ENCODE data around the gene FRAS1.
"Not testable (repeated sequence)": the region's sequence is repeated elsewhere in the genome, so short reads cannot be mapped to it uniquely, and the experiment has no call there.

The FRAS1 gene

DNA sequence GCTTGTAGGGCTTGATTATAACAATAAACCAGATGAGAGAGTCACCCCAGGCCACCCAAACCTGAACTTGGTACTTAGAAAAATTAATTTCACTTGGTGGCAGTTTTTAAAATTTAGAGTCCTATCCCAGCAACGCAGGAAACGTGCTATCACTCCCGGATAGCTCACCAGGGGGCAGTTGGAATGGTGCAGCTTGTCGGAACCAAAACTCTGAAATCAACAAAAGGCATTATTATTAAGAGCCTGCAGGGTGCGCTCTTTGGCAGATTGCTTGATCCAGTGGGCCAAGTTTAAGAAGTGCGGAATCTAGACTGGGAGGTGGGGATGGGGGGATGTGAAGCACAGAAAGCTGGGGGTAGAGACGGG, 2.4 kb downstream of the FRAS1 start:
- DNase-seq, result no peak

DNA sequence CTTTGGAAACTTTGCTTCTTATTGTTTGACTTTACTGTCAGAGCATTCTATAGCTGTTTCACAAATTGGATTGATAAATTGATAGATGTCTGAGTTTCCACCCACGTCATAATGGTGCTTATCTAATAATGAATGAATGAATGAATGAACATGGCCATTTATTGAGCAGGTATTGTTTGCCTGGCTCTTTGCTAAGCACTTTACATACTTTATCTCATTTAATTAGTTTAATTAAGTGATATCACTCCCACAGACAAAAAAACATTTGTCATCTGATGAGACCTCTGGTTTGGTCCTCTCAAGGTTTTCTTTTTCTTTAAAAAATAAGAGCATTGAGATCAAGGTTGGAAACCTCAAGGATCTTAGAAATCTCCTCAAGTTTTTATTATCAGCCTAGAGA, 2.8 kb downstream of the FRAS1 start:
- DNase-seq, result no peak

DNA sequence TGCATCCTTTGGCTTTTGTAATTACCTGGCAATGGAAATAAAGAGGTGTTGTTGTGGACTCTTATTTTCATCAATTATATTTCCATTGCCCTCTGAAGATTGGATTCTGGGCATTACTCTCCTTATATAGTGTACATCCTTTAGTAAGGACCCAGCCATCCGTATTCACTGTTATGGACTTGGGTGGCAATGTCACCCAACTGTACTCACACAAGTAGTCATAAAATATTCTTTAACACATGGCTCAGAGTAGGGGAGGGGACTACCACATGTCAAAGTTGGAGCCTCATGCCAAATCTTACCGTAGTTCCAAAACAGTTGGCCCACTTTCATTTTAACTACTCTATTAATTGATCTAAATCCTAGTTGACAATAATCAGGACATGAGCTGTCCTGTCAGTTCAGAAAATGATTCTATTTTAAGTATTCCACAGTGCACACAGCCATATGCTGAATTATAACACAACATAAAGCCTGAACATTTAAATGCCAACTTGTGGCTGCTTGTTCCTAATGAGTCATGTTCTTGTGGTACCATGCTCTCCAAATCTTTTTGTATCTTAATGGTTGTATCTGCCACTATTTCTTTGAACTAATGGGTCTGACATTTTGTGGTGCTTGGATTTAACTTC, 4.9 kb downstream of the FRAS1 start:
- no peak for DNase-seq

DNA sequence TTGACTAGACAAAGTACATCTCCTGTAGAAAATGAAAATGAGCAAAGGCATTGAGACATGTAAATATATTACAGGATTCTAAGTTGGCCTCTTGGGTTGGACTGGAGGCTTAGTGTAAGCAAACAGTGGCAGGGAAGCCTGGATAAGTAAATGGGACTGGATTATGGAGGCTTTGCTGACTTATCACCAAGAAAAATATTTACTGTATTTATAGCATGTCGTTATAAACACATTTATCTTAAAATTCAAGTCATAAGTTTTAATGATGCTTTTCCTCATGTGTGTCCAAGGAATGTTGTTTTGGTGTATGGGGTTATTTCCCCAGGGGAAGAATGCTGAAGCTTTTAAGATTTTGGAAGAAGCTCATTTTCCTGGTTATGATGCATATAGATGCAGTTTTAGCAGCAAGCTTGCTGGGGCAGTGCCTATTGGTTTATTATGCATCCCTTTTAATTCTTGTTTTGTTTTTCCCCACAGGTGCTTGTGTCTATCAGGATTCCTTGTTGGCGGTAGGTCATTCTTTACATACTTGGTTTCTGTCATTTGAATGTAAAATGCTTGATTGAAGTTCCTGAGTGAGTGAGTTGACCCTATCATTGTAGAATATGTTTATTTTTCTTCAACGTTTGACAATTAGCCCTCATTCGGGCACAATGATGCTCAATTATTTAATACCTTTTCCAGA, 8.5 kb downstream of the FRAS1 start:
- DNase-seq, result no peak

DNA sequence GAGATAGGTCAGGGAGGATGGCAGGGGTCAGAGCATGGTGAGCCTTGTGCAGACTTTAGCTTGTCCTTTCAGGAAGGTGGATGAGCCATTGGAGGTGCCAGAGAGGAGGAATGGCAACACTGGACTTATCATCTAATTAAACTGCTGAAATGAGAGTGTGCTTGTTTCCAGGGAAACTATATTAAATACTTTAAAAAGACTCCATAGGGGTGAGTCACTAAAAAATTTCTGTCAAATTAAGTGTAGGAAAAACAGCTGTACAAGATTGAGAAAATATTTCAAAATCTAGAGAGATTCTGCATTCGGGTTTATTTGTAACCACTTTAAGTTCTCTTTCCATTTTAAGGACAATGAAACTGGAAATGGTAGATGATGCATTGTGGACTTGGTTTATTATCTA, 11.4 kb downstream of the FRAS1 start:
- DNase-seq, result no peak

DNA sequence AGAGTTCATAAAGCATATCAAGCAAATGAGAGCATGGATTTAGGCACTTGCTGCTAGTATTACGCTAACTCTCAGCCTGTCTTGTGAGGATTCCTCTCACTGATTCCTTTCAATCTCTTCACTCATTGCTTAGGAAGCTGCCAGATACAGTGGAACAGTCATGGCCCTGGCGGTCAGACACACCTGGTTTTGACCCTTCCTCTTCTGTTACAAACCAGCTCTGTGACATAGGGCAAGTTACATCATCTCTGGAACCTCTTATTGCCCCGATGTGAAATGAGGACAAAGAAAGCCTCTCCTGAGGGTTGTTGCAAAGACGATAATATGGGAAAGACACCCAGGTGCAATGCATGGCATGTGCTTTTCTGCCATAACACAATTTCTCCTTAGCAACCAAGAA, 12.2 kb downstream of the FRAS1 start:
- no peak for DNase-seq

DNA sequence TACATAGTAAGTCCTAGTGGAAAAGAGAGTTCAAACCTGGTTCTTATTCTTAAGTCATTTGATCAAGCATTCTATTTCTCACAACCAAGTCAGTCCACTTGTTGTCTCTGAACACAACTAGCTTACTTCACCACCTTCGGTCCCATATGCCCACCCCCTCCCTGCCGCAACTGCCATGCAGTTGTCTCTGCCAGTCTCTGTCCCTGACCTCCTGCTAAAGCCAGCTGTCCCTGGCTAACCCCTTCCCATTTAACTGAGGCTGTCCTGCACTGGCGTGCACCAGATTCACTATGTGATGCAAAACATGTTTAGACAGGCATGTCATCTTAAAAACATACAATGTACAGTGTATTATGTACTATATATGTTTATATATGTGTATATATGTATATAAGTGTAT, 12.7 kb downstream of the FRAS1 start:
- DNase-seq, result no peak

DNA sequence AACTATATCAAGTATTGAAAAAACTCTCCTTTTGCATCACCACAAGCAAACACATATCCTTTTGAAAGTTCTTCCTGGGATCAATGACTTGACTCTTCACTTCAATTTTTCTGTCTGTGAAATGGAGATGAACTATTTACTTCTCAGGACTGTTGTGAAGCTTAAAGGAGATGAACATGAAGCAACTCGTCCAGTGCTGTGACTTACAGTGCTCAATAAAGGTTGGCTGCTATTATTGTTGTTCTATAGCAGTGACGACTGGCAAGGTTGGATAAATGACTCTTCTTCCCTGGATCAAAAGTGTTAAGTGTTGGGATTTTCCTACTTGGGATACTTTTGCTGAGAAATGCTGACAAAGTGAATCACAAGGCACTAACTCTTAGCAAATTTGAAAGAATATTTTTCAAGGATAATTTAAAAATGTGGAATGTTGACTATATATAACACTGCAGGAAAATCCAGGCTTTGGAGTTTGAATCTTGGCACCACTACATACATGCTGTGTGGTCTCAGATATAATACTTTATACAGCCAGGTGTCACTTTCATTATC, 13.7 kb downstream of the FRAS1 start:
- DNase-seq, result no peak

DNA sequence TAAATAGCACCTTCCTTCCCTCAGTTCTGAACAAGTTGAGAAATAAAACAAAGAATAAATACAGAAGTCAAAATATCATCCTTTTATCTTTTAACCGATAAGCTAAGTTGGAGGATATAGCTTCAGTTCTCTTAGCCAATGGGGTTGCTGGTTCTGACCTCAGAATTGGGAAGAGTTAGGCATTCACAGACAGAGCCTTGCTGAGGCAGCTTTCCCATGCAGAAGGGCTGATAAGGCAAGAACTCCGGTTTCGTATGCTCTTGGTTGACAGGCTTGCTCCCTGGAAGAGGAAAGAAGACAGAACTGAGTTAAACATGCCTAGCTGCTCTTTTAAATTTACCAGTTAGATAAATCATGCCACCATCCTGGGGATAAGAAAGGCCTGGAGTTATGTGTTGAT, 17.6 kb downstream of the FRAS1 start:
- DNase-seq, result no peak

DNA sequence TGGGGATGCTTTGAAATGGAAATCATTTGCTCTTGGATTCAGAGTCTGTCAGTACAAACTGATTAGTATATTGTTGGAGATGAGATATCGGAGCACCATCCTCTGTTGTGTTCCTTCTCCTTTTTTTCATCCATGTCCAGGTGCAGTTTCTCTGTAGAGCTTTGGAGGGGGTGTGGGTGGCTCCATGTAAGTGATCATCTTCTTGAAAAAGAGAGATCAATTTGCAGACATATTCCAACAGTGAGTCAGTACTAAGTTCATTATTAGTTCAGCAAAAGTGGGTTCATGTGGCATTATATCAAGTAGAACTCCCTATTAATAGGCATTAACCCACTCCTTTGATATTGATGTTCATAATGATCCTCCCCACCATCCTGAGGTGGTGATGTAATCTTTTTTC, 18.9 kb downstream of the FRAS1 start:
- DNase-seq, result no peak

DNA sequence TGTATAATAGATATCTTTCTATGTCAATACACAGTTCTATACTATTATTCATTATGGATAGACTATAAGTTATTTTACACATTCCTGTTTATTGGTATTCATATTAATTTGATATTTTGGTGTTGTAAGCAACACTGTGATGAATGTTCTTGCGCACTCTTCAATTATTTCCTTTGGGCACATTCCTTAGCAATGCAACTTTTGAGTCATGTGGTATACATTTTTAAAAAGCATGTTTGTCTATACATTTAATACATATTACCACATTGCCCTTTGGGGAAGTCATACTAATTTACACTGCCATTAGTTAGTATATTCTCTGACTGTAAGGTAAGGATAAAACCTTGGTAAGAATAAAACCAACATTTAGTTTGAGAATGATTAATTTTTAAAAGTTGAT, 21.0 kb downstream of the FRAS1 start:
- no peak for DNase-seq

DNA sequence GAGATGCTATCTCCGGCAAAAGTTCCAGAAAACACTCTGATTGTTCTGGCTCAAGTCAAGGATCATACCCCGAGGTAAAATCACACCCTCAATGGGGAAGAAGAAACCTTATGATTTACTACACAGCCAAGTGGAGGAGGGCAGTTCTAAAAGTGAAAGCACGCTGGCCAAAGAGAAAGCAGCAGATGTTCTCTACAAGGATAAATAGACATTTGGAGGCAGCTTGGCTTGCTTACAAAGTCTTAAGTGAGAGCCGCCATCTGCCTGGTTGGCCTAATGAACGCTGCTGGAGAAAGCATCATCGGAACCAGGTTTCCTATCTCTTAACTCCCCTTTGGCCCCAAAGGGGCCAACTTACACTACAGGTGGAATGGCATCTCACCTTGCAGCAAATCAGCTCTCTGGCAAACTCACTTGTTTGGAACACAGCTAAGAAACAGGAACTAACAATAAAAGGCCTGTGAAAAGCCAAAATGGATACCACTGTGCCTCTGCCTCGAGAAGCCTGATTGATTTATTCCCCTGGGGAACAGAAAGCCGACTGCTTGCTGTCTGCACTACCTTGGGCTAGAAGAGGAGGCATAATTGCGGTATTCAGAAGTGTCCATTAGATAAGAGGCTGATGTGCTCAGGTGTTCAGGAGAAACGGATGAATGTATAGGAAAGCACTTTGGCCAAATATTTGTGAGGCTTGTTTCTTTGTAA, 22.8 kb downstream of the FRAS1 start:
- DNase-seq, result no peak

DNA sequence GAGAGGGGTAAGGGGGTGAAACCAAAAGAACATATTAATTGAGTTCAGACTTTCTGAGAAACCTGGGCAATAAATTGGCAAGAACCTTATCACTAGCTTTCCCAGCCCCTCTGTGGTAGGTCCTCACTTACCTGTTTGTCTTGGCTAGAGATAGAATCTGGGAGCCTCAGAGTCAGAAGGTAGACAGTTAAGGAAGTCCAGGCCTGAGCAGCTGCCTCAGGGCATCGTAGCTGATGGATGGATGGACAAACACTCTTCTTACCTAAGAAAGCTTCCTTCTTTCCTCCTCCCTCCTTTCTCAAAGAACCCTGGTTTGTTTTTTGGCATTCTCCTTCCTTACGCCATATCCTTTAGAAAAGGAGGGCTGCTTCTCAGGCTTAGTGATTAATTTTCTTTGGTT, 24.4 kb downstream of the FRAS1 start:
- DNase-seq, result no peak

DNA sequence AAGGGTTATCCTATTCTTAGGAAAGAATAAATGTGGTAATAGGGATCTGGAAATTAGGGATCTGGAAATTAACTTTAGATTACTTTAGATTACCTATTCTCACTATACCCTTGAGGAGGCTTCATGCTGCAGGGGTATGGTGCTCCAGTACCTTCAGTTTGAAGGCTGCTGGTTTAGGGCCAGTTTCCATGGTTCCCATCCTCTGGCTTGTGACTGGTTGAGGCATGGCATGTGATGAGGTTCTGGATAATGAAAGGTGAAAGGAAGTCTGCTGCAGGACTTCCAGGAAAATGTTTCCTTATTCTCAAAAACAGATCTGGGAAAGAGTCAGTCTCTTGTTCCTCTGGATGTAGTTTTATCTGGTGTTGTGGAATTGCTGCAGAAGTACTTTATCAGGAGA, 25.9 kb downstream of the FRAS1 start:
- DNase-seq, result no peak

DNA sequence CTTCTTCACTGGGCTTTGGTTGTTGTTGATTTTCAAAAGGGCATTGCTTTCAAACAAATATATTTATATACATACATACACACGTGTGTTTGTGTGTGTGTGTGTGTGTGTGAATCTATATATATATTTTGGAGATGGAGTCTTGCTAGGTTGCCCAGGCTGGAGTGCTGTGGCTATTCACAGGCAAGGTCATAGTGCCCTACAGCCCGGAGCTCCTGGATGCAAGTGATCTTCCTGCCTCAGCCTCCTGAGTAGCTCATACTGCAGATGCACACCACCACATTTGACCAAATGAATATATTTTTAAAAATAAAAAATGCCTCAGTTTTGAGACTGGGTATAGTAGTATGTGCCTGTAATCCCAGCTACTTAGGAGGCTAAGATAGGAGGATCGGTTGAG, 34.4 kb downstream of the FRAS1 start:
- no peak for DNase-seq

DNA sequence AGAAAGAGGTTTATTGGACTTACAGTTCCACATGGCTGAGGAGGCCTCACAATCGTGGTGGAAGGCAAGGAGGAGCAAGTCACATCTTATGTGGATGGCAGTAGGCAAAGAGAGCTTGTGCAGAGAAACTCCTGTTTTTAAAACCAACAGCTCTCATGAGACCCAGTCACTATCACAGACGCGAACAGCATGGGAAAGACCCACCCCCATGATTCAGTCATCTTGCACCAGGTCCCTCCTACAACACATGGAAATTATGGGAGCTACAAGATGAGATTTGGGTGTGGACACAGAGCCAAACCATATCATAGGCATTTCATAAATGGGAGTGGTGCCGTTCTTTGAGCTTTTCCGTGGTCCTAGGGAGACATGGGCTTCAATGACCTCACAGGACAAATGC, 35.2 kb downstream of the FRAS1 start:
- DNase-seq, result not testable (repeated sequence)

DNA sequence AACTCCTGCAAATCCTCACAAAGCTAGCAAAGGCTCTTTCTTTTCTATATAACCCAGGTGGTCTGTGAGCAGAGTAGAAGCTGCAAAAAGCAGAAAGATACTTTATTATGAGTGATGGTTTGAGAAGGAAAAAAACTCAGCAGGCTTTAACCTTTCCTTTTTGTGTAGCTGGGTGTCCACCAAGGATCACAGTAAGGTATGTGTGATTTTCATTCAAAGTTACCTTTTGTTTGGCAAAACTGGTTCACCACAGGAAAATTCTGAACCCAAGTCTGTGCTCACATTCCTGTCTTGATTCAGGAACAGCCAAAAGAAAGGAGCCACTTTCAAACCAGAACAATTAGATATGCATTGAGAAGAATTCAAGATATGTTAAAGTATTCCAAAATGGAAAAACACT, 35.7 kb downstream of the FRAS1 start:
- DNase-seq, result no peak

DNA sequence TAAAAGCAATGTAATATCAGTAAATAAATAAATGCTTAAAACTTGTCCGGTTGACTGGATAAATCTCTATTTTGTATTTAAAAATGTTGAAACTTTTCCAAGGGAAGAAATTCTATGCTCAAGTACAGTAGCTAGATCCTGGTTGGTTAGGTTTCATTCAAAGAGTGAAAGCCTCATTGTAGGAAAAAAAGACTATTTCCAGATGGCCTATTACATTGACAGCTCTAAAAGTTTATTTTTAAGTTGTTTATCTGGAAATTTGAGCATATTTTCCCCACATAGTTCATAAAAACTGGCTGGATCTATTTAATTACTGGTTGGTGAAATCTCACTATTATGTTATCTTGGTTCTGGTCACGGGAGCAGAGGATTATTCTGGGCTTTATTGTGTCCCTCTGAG, 38.0 kb downstream of the FRAS1 start:
- DNase-seq, result no peak

DNA sequence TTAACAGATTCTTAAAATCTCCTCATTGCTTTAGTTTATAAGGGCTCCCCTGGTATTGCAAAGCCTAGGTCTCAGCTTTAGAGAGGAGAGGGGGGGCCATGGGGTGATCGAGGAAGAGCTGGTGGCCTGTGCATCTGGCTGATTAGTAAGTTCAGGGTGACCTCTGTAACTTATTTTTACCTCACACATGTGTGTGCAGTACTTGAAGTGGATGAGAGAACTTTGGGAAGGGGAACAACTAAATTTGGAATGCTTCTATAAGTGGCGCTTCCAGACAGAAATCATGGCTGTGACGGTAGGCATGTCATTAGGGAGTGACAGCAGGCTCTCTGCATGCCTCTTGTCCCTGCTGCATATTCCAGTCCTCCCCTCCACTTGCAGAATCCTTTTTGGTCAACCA, 41.9 kb downstream of the FRAS1 start:
- DNase-seq, result no peak

DNA sequence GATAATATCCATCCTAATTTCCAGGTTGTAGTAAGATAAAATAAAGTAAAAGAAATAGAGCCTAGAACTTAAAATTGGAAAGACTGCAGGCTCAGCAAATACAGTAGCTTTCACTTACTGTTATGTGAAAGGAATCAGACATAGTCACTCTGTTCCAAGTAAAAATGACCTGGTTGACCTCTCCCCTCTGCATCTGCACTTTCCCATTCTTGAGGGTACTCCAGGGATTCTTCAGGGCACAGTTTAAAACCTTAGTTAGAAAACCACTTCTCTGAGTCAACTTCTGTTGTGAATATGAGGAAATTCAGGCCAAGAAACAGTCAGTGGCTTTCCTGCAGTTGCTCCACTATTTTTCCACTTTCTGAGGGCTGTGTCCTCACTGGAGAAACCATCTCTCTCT, 42.9 kb downstream of the FRAS1 start:
- no peak for DNase-seq

DNA sequence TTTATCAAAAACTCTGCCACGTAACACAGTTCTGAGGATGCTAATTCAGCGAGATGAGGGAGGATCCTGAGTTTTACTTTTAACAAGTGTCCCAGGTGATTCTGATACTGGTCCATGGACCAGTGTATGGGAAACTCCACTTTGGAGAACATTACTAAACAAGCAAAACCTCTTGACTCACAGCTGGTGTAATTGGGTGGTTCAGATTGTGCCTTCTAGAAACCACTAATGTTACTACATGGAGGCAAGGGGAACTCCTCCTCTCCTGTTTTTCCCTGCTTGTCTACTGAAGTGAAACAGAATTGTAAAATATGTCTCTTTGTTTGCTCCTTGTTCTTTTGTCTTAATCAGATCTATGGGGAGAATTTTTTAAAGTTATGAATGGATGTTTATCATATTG, 62.6 kb downstream of the FRAS1 start:
- no peak for DNase-seq

DNA sequence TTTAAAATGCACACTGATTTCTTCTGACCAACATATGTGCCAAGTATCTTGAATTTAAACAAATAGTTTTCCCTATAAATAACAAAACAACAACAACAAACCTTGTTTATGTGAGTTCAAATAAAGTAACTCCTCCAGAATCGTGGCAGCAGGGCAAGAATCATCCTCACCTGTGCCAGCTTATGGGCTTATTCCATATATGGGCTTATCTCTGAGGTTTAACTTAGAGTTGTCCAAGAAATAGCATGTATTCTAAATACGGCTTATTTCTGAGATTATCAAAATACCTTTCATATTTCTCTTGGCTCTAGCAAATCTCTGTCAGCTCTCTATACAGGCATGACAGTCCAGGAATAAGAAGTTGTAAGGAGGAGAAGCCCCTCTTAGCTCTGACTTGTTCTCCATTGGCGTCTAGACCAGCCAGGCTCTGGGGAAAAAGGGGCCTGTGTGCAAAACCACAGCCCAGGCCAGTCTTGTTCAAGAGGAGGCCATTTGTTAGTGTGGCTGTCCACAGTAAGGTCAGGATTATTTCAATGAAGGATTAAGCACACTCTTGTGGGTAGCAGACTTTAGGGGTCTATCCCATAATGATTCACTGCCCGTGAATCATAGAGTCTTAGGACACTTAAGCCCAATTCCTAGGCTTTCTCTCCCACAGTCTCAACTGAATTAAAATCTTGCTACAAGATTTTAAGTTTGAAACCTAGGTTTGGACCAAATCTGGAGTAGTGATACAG, 63.2 kb downstream of the FRAS1 start:
- no peak for DNase-seq

DNA sequence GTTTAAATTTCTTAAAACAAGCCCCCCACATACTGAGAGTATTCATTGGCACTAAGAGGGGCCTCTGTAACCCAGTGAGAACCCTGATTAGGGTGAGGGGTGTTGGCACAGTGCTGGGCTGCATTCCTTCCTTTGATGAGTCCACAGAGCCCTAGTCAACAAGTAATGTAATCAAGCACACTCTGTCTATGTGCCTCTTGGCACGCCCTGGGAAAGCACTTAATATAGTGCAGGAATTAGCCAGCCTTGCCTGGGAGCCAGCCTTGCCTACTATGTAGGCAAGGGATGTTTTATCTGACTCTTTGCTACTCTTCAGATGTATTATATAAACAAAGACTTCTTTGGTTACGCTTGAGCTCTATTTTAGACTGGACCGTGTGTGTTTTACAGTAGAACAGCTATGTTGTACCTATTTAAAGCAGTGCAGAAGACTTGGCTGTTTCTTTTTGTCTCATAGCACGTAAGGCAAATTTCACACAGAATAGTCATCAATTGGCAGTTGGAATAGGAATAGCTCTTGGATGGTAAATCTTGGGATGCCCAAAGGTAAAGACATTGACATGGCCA, 64.3 kb downstream of the FRAS1 start:
- no peak for DNase-seq
